Eye (tissue), 1 donor: Measurements from ENCODE around the gene PROC.

ENCODE experiments used
- DNase-seq: peaks from one replicate; pipeline ENCODE4 v3.0.0-alpha.2; 2015

The PROC gene

DNA sequence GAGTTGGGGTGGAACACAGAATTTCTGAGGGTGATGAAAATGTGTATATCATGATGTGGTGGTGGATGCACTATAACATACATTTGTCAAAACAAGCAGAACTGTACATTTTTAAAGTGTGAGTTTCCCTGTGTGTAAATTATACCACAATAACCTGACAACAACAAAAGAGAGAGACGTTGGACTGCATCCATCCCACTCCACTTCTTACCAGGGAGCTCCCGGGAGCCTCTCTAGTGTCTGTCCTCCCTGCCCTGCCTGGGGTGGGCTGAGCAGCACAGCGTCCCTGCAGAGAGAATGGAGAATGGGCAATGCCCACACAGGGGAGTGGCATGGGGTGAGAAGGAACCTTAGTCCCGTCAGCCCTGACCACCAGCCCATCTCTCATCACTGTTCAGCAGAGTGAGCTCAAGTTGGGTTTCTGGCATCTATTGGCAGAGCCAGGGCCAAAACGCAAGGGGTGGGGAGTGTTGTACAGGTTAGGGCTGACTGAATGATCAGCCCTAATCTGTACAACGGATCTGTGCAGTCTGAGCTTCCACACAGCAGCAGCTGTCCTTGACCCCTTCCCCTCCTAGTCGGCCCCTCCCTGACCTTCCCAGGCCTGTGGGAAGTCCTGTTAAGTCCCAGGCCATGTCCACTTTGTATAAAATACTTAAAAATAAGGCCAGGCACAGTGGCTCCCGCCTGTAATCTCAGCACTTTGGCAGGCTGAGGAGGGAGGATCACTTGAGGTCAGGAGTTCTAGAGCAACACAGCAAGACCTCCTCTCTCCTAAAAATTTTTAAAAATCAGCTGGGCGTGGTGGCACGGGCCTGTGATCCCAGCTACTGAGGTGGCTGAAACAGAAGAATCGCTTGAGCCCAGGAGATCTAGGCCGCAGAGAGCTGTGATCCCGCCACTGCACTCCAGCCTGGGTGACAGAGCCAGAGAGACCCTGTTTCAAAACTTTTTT is 3.3 kb upstream of the PROC start:
- no peak for DNase-seq

DNA sequence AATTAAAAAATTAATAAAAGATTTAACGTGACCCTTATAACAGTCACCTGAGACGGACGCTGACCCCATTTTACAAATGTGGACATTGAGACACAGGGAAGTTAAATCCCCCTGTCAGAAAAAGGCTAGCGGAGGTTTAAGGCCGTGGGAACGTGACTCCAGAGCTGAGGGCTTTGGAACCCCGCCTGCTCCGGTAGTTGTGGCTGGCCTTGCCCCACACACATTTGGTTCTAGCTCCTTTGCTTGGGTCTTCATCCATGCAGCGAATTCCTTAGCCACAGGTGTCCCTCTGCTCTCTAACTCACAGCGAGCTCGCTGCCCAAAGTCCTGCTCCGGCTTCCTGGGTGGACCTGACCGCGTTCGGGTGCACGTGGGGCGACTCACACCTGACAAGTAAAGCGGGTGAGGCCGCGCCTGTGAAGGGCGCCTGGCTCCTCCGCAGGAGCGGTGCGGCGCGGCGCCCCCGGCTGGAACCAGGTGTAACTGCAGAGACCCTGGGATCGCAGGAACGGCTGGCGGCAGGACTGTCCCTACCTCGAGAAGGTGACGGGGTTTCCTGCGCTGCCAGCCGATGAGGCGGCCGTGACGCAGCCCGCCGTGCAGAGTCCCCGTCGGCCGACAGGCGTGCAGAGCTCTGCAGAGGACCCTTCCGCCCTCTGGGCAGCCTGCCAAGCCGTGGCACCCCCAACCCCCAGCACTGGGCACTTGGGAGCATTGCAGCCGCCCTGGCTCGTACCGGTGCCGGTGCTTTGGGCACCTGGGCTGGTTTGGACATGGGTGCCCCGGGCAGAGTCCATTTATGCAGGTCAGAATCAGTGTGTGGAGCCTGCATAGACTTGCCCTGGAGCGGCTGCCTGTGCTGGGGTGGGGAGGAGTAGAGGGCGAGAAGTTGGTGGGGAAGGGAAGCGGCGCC is 2.4 kb upstream of the PROC start:
- DNase-seq, result peak; percentile 78

DNA sequence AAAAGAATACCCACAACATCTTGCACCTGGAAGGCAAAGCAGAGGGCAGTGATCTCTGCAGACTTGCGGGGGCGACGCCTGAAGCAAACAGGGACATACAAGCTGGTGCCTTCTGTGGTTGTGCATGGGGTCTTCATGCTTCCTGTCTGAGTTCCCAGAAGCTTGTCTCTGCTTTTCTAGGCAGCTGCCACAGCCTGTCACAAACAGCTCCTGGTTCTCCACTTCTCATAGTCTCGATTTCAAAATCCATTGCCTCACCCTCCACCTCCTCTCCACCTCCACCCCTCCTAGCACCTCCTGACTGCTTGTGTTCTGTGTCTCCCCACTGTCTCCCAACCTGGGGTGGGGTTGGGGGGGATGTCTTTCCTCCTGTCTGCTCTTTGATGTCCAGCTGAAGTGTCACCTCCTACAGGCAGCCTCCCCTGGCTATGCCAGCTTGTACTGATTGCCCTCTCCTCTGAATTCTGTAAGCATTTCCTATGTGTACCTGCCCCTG is 1.7 kb upstream of the PROC start:
- no peak for DNase-seq

DNA sequence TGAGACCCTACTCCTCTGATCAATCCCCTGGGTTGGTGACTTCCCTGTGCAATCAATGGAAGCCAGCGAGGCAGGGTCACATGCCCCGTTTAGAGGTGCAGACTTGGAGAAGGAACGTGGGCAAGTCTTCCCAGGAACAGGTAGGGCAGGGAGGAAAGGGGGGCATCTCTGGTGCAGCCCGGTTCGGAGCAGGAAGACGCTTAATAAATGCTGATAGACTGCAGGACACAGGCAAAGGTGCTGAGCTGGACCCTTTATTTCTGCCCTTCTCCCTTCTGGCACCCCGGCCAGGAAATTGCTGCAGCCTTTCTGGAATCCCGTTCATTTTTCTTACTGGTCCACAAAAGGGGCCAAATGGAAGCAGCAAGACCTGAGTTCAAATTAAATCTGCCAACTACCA is 821 bp upstream of the PROC start:
- DNase-seq, result no peak

DNA sequence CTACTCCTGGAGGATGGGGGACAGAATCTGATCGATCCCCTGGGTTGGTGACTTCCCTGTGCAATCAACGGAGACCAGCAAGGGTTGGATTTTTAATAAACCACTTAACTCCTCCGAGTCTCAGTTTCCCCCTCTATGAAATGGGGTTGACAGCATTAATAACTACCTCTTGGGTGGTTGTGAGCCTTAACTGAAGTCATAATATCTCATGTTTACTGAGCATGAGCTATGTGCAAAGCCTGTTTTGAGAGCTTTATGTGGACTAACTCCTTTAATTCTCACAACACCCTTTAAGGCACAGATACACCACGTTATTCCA is 844 bp downstream of the PROC start:
- DNase-seq, result no peak

DNA sequence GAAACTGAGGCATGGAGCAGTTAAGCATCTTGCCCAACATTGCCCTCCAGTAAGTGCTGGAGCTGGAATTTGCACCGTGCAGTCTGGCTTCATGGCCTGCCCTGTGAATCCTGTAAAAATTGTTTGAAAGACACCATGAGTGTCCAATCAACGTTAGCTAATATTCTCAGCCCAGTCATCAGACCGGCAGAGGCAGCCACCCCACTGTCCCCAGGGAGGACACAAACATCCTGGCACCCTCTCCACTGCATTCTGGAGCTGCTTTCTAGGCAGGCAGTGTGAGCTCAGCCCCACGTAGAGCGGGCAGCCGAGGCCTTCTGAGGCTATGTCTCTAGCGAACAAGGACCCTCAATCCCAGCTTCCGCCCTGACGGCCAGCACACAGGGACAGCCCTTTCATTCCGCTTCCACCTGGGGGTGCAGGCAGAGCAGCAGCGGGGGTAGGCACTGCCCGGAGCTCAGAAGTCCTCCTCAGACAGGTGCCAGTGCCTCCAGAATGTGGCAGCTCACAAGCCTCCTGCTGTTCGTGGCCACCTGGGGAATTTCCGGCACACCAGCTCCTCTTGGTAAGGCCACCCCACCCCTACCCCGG is 1.3 kb downstream of the PROC start:
- DNase-seq, result no peak

DNA sequence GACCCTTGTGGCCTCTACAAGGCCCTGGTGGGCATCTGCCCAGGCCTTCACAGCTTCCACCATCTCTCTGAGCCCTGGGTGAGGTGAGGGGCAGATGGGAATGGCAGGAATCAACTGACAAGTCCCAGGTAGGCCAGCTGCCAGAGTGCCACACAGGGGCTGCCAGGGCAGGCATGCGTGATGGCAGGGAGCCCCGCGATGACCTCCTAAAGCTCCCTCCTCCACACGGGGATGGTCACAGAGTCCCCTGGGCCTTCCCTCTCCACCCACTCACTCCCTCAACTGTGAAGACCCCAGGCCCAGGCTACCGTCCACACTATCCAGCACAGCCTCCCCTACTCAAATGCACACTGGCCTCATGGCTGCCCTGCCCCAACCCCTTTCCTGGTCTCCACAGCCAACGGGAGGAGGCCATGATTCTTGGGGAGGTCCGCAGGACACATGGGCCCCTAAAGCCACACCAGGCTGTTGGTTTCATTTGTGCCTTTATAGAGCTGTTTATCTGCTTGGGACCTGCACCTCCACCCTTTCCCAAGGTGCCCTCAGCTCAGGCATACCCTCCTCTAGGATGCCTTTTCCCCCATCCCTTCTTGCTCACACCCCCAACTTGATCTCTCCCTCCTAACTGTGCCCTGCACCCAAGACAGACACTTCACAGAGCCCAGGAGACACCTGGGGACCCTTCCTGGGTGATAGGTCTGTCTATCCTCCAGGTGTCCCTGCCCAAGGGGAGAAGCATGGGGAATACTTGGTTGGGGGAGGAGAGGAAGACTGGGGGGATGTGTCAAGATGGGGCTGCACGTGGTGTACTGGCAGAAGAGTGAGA is 2.0 kb downstream of the PROC start:
- DNase-seq, result no peak

DNA sequence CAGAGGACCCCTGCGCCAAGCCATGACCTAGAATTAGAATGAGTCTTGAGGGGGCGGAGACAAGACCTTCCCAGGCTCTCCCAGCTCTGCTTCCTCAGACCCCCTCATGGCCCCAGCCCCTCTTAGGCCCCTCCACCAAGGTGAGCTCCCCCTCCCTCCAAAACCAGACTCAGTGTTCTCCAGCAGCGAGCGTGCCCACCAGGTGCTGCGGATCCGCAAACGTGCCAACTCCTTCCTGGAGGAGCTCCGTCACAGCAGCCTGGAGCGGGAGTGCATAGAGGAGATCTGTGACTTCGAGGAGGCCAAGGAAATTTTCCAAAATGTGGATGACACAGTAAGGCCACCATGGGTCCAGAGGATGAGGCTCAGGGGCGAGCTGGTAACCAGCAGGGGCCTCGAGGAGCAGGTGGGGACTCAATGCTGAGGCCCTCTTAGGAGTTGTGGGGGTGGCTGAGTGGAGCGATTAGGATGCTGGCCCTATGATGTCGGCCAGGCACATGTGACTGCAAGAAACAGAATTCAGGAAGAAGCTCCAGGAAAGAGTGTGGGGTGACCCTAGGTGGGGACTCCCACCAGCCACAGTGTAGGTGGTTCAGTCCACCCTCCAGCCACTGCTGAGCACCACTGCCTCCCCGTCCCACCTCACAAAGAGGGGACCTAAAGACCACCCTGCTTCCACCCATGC is 3.0 kb downstream of the PROC start:
- no peak for DNase-seq

DNA sequence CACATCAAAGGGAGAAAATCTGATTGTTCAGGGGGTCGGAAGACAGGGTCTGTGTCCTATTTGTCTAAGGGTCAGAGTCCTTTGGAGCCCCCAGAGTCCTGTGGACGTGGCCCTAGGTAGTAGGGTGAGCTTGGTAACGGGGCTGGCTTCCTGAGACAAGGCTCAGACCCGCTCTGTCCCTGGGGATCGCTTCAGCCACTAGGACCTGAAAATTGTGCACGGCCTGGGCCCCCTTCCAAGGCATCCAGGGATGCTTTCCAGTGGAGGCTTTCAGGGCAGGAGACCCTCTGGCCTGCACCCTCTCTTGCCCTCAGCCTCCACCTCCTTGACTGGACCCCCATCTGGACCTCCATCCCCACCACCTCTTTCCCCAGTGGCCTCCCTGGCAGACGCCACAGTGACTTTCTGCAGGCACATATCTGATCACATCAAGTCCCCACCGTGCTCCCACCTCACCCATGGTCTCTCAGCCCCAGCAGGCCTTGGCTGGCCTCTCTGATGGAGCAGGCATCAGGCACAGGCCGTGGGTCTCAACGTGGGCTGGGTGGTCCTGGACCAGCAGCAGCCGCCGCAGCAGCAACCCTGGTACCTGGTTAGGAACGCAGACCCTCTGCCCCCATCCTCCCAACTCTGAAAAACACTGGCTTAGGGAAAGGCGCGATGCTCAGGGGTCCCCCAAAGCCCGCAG is 3.8 kb downstream of the PROC start:
- DNase-seq, result no peak

DNA sequence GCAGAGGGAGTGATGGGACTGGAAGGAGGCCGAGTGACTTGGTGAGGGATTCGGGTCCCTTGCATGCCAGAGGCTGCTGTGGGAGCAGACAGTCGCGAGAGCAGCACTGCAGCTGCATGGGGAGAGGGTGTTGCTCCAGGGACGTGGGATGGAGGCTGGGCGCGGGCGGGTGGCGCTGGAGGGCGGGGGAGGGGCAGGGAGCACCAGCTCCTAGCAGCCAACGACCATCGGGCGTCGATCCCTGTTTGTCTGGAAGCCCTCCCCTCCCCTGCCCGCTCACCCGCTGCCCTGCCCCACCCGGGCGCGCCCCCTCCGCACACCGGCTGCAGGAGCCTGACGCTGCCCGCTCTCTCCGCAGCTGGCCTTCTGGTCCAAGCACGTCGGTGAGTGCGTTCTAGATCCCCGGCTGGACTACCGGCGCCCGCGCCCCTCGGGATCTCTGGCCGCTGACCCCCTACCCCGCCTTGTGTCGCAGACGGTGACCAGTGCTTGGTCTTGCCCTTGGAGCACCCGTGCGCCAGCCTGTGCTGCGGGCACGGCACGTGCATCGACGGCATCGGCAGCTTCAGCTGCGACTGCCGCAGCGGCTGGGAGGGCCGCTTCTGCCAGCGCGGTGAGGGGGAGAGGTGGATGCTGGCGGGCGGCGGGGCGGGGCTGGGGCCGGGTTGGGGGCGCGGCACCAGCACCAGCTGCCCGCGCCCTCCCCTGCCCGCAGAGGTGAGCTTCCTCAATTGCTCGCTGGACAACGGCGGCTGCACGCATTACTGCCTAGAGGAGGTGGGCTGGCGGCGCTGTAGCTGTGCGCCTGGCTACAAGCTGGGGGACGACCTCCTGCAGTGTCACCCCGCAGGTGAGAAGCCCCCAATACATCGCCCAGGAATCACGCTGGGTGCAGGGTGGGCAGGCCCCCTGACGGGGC is 4.6 kb downstream of the PROC start:
- peak; percentile 67 for DNase-seq

DNA sequence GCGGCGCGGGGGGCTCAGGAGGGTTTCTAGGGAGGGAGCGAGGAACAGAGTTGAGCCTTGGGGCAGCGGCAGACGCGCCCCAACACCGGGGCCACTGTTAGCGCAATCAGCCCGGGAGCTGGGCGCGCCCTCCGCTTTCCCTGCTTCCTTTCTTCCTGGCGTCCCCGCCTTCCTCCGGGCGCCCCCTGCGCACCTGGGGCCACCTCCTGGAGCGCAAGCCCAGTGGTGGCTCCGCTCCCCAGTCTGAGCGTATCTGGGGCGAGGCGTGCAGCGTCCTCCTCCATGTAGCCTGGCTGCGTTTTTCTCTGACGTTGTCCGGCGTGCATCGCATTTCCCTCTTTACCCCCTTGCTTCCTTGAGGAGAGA is 5.2 kb downstream of the PROC start:
- DNase-seq, result no peak

DNA sequence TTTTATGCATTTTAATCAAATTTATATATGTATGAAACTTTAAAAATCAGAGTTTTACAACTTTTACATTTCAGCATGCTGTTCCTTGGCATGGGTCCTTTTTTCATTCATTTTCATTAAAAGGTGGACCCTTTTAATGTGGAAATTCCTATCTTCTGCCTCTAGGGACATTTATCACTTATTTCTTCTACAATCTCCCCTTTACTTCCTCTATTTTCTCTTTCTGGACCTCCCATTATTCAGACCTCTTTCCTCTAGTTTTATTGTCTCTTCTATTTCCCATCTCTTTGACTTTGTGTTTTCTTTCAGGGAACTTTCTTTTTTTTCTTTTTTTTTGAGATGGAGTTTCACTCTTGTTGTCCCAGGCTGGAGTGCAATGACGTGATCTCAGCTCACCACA is 5.7 kb downstream of the PROC start:
- DNase-seq, result peak; percentile 21

DNA sequence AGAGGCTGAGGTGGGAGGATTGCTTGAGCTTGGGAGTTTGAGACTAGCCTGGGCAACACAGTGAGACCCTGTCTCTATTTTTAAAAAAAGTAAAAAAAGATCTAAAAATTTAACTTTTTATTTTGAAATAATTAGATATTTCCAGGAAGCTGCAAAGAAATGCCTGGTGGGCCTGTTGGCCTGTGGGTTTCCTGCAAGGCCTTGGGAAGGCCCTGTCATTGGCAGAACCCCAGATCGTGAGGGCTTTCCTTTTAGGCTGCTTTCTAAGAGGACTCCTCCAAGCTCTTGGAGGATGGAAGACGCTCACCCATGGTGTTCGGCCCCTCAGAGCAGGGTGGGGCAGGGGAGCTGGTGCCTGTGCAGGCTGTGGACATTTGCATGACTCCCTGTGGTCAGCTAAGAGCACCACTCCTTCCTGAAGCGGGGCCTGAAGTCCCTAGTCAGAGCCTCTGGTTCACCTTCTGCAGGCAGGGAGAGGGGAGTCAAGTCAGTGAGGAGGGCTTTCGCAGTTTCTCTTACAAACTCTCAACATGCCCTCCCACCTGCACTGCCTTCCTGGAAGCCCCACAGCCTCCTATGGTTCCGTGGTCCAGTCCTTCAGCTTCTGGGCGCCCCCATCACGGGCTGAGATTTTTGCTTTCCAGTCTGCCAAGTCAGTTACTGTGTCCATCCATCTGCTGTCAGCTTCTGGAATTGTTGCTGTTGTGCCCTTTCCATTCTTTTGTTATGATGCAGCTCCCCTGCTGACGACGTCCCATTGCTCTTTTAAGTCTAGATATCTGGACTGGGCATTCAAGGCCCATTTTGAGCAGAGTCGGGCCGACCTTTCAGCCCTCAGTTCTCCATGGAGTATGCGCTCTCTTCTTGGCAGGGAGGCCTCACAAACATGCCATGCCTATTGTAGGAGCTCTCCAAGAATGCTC is 6.6 kb downstream of the PROC start:
- no peak for DNase-seq

DNA sequence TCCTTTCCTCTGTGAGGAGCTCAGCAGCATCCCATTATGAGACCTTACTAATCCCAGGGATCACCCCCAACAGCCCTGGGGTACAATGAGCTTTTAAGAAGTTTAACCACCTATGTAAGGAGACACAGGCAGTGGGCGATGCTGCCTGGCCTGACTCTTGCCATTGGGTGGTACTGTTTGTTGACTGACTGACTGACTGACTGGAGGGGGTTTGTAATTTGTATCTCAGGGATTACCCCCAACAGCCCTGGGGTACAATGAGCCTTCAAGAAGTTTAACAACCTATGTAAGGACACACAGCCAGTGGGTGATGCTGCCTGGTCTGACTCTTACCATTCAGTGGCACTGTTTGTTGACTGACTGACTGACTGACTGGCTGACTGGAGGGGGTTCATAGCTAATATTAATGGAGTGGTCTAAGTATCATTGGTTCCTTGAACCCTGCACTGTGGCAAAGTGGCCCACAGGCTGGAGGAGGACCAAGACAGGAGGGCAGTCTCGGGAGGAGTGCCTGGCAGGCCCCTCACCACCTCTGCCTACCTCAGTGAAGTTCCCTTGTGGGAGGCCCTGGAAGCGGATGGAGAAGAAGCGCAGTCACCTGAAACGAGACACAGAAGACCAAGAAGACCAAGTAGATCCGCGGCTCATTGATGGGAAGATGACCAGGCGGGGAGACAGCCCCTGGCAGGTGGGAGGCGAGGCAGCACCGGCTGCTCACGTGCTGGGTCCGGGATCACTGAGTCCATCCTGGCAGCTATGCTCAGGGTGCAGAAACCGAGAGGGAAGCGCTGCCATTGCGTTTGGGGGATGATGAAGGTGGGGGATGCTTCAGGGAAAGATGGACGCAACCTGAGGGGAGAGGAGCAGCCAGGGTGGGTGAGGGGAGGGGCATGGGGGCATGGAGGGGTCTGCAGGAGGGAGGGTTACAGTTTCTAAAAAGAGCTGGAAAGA is 7.6 kb downstream of the PROC start:
- DNase-seq, result no peak

DNA sequence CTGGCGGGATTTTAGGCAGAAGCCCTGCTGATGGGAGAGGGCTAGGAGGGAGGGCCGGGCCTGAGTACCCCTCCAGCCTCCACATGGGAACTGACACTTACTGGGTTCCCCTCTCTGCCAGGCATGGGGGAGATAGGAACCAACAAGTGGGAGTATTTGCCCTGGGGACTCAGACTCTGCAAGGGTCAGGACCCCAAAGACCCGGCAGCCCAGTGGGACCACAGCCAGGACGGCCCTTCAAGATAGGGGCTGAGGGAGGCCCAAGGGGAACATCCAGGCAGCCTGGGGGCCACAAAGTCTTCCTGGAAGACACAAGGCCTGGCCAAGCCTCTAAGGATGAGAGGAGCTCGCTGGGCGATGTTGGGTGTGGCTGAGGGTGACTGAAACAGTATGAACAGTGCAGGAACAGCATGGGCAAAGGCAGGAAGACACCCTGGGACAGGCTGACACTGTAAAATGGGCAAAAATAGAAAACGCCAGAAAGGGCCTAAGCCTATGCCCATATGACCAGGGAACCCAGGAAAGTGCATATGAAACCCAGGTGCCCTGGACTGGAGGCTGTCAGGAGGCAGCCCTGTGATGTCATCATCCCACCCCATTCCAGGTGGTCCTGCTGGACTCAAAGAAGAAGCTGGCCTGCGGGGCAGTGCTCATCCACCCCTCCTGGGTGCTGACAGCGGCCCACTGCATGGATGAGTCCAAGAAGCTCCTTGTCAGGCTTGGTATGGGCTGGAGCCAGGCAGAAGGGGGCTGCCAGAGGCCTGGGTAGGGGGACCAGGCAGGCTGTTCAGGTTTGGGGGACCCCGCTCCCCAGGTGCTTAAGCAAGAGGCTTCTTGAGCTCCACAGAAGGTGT is 8.5 kb downstream of the PROC start:
- DNase-seq, result no peak

DNA sequence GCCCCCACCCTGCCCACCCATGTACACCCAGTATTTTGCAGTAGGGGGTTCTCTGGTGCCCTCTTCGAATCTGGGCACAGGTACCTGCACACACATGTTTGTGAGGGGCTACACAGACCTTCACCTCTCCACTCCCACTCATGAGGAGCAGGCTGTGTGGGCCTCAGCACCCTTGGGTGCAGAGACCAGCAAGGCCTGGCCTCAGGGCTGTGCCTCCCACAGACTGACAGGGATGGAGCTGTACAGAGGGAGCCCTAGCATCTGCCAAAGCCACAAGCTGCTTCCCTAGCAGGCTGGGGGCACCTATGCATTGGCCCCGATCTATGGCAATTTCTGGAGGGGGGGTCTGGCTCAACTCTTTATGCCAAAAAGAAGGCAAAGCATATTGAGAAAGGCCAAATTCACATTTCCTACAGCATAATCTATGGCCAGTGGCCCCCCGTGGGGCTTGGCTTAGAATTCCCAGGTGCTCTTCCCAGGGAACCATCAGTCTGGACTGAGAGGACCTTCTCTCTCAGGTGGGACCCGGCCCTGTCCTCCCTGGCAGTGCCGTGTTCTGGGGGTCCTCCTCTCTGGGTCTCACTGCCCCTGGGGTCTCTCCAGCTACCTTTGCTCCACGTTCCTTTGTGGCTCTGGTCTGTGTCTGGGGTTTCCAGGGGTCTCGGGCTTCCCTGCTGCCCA is 9.3 kb downstream of the PROC start:
- DNase-seq, result no peak
